ENCODE measurements around the gene ZBTB18. TPM values are rescaled to one million over a fixed set of nuclear protein-coding genes. Genes with fewer than 3 reads are reported as not detected.

The ZBTB18 gene
- total RNA-seq, 1 donor from 2014 or later = 16.7 TPM

- Mint-ChIP-seq H3K27me3 (no peaks in the 10 kb centered on the region), H3K27ac (no peak overlapping the region), H3K9me3 (no peaks in the 10 kb centered on the region), H3K4me3 (no peak overlapping the region), H3K36me3 (no peaks in the 10 kb centered on the region), H3K4me1 (ENCODE audit: unreplicated experiment) (peaks cover 6% of the 10 kb centered on the region)
- TF ChIP-seq CTCF (conservative IDR thresholded peaks at IDR 0.05) = no peak
- DNase-seq (ENCODE audit: extremely low spot score, unreplicated experiment) = no peak
Measured at GRCh38 chr1:244064621-244065020, 13.5 kb downstream of the ZBTB18 start.

GRCh38 chr1:244065063-244065793 is 14.1 kb downstream of the ZBTB18 start:
- Mint-ChIP-seq H3K36me3 (no peaks in the 10 kb centered on the region), H3K4me1 (ENCODE audit: unreplicated experiment) (peaks cover 6% of the 10 kb centered on the region), H3K27me3 (no peaks in the 10 kb centered on the region), H3K4me3 (no peak overlapping the region), H3K27ac (no peak overlapping the region), H3K9me3 (no peaks in the 10 kb centered on the region)
- TF ChIP-seq CTCF (conservative IDR thresholded peaks at IDR 0.05) = no peak
- DNase-seq (ENCODE audit: extremely low spot score, unreplicated experiment) = no peak

- no peak overlapping the region for H3K27ac Mint-ChIP-seq
- H3K4me1 Mint-ChIP-seq (ENCODE audit: unreplicated experiment) = peaks cover 6% of the 10 kb centered on the region
- DNase-seq (ENCODE audit: extremely low spot score, unreplicated experiment) = no peak
- TF ChIP-seq CTCF (conservative IDR thresholded peaks at IDR 0.05) = no peak
- H3K9me3 Mint-ChIP-seq = no peaks in the 10 kb centered on the region
- no peaks in the 10 kb centered on the region for H3K27me3 Mint-ChIP-seq
- H3K4me3 Mint-ChIP-seq = no peak overlapping the region
- H3K36me3 Mint-ChIP-seq = no peaks in the 10 kb centered on the region
Measured at GRCh38 chr1:244065960-244066388, 14.9 kb downstream of the ZBTB18 start.

- Mint-ChIP-seq H3K9me3 (no peaks in the 10 kb centered on the region), H3K27ac (no peak overlapping the region), H3K4me1 (ENCODE audit: unreplicated experiment) (peaks cover 6% of the 10 kb centered on the region), H3K36me3 (no peaks in the 10 kb centered on the region), H3K27me3 (peaks cover under 1% of the 10 kb centered on the region), H3K4me3 (no peak overlapping the region)
- no peak for DNase-seq (ENCODE audit: extremely low spot score, unreplicated experiment)
- TF ChIP-seq CTCF (conservative IDR thresholded peaks at IDR 0.05) = no peak
Measured at GRCh38 chr1:244066954-244067716, 16.1 kb downstream of the ZBTB18 start.

- no peak for TF ChIP-seq CTCF (conservative IDR thresholded peaks at IDR 0.05)
- Mint-ChIP-seq H3K4me1 (ENCODE audit: unreplicated experiment) (peaks cover 6% of the 10 kb centered on the region), H3K9me3 (no peaks in the 10 kb centered on the region), H3K27ac (no peak overlapping the region), H3K4me3 (no peak overlapping the region), H3K36me3 (no peaks in the 10 kb centered on the region), H3K27me3 (peaks cover 5% of the 10 kb centered on the region)
- no peak for DNase-seq (ENCODE audit: extremely low spot score, unreplicated experiment)
Measured at GRCh38 chr1:244067893-244068292, 16.8 kb downstream of the ZBTB18 start.

All from type B pancreatic cell (in vitro differentiated cells).